Cerebellar cortex (tissue), 1 donor: ENCODE measurements around the gene GALNT10.

Experiments
- DNase-seq: peaks from one replicate; pipeline ENCODE4 v3.0.0-alpha.2; 2015; ENCODE audit warnings: low spot score

GALNT10 gene

GRCh38 chr5:154324033-154324432 is 133.5 kb downstream of the GALNT10 start:
- no peak for DNase-seq

GRCh38 chr5:154325566-154325965 is 135.0 kb downstream of the GALNT10 start:
- DNase-seq: no peak

GRCh38 chr5:154329062-154329461 is 138.5 kb downstream of the GALNT10 start:
- no peak for DNase-seq

GRCh38 chr5:154329519-154330040 is 139.0 kb downstream of the GALNT10 start:
- DNase-seq: no peak

GRCh38 chr5:154330097-154330667 is 139.6 kb downstream of the GALNT10 start:
- DNase-seq: no peak

GRCh38 chr5:154331232-154331631 is 140.7 kb downstream of the GALNT10 start:
- DNase-seq: no peak

- no peak for DNase-seq
Measured at GRCh38 chr5:154331924-154332323, 141.4 kb downstream of the GALNT10 start.

- no peak for DNase-seq
Measured at GRCh38 chr5:154332451-154332850, 141.9 kb downstream of the GALNT10 start.

GRCh38 chr5:154333016-154333415 is 142.5 kb downstream of the GALNT10 start:
- no peak for DNase-seq

GRCh38 chr5:154334406-154335064 is 144.0 kb downstream of the GALNT10 start:
- DNase-seq: no peak

GRCh38 chr5:154335065-154335448 is 144.5 kb downstream of the GALNT10 start:
- no peak for DNase-seq

GRCh38 chr5:154341620-154342019 is 151.1 kb downstream of the GALNT10 start:
- no peak for DNase-seq

- no peak for DNase-seq
Measured at GRCh38 chr5:154342211-154342610, 151.7 kb downstream of the GALNT10 start.

- no peak for DNase-seq
Measured at GRCh38 chr5:154342963-154343362, 152.4 kb downstream of the GALNT10 start.

GRCh38 chr5:154344461-154344860 is 153.9 kb downstream of the GALNT10 start:
- DNase-seq: no peak

- DNase-seq: no peak
Measured at GRCh38 chr5:154345255-154345952, 154.9 kb downstream of the GALNT10 start.

- DNase-seq: no peak
Measured at GRCh38 chr5:154346427-154346826, 155.9 kb downstream of the GALNT10 start.

- DNase-seq: no peak
Measured at GRCh38 chr5:154349626-154350264, 159.2 kb downstream of the GALNT10 start.

GRCh38 chr5:154351141-154351540 is 160.6 kb downstream of the GALNT10 start:
- DNase-seq: no peak

GRCh38 chr5:154351566-154351965 is 161.0 kb downstream of the GALNT10 start:
- no peak for DNase-seq

GRCh38 chr5:154352960-154353548 is 162.5 kb downstream of the GALNT10 start:
- DNase-seq: no peak

- no peak for DNase-seq
Measured at GRCh38 chr5:154355129-154355611, 164.6 kb downstream of the GALNT10 start.
